Upper lobe of left lung (tissue), 6 donors: ENCODE results near the gene ZNF507. TPM values are rescaled to one million over a fixed set of nuclear protein-coding genes. Genes with fewer than 3 reads are reported as not detected.

Experiments
- ATAC-seq, 2 donors: fragments of 200-7000 bp; cut with Tn5 transposase; one replicate each; pipeline ENCODE4 v1.9.1; 2022; ENCODE audit warnings: mild to moderate bottlenecking in 2 of 2, moderate library complexity in 2 of 2; ENCODE audit not compliant: low FRiP score in 2 of 2
- DNase-seq, 2 donors: peaks; one replicate each; pipeline ENCODE4 v3.0.0-alpha.2; 2019 to 2020
- H3K27ac ChIP-seq, 4 donors: fragments of 200-600 bp; sonication (generic); one replicate each; pipeline ENCODE4 v1.5.1; 2016 to 2019
- H3K27me3 ChIP-seq, 4 donors: fragments of 200-600 bp; sonication (generic); one replicate each; pipeline ENCODE4 v1.5.1; 2017 to 2019
- H3K36me3 ChIP-seq, 4 donors: fragments of 200-600 bp; sonication (generic); one replicate each; pipeline ENCODE4 v1.5.1; 2016 to 2019
- H3K4me1 ChIP-seq, 4 donors: fragments of 200-600 bp; sonication (generic); one replicate each; pipeline ENCODE4 v1.5.1; 2018 to 2019
- H3K4me3 ChIP-seq, 4 donors: fragments of 200-600 bp; sonication (generic); one replicate each; pipeline ENCODE4 v1.5.1; 2017 to 2019; ENCODE audit warnings: mild to moderate bottlenecking in 2 of 4, moderate library complexity in 1 of 4
- H3K9me3 ChIP-seq, 4 donors: fragments of 200-600 bp; sonication (generic); one replicate each; pipeline ENCODE4 v1.5.1; 2018 to 2019
- CTCF ChIP-seq, 6 experiments: fragments of 450-650 bp in 4 of 6; fragments of 200-600 bp in 2 of 6; sonication (generic) in 2 of 6; IDR thresholded peaks; one replicate each; pipeline ENCODE4 v1.5.1; 2016 to 2019; ENCODE audit warnings: antibody characterized with exemption in 6 of 6
- EP300 ChIP-seq, 4 donors: sonication (generic); formaldehyde crosslinking; IDR thresholded peaks; one replicate each; pipeline ENCODE4 v1.5.1; 2017; ENCODE audit warnings: antibody characterized with exemption in 4 of 4, control low read depth in 2 of 4
- POLR2A ChIP-seq, 4 donors: fragments of 450-650 bp; IDR thresholded peaks; one replicate each; pipeline ENCODE4 v1.5.1; 2016 to 2017; ENCODE audit warnings: antibody characterized with exemption in 4 of 4, mild to moderate bottlenecking in 2 of 4
- POLR2AphosphoS5 ChIP-seq, 2 donors: sonication (generic); formaldehyde crosslinking; IDR thresholded peaks; one replicate each; pipeline ENCODE4 v1.5.1; 2017; ENCODE audit warnings: antibody characterized with exemption in 2 of 2
- WGBS, 2 donors: methylation state at CpG; one replicate each; pipeline ENCODE4 v1.1.5; 2017 to 2018; 5-methylcytosine and 5-hydroxymethylcytosine counted together
- total RNA-seq, 6 donors: library from RNA; depleted of rRNA in 4 of 6; stranded (reverse); fragments of >200 nt in 4 of 6; gene quantifications; one replicate each; pipeline versions ENCODE4 v1.1.0 to v1.2.1, GENCODE V29; 2016 to 2021
- donor health status: DM: no; HTN: no; CAD: no; lungs with moderate emphysema.
- donor health status: DM: no; HTN: yes; CAD: no; lungs with severe emphysema.

The ZNF507 gene
- total RNA-seq, 6 donors from 2014 or later: 13.0 to 27.2 (median 17.5) TPM

DNA sequence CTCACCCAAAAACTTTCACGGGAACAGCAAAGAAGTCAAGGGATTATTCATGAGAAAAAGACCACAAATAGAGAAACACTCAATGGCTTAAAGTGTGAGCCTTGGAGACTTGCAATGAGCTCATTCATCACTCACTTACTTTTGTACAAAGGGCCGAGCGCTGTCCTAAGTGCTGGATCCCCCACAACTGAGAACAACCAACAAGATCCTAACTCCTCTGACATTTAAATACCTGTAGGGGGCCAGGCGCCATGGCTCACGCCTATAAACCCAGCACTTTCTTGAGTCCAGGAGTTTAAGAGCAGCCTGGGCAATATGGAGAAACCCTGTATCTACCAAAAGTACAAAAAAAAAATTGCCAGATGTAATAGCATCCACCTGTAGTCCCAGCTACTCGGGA is 29.4 kb upstream of the ZNF507 start:
- ATAC-seq (no peak), DNase-seq (no peak)
- no peaks in the 10 kb centered on the region for H3K36me3 ChIP-seq
- 73 to 74% methylated on average over 6 of the region's 6 CpGs for WGBS, 2 donors
- H3K27ac ChIP-seq: no peak overlapping the region
- H3K4me1 ChIP-seq: no peaks in the 10 kb centered on the region
- no peak overlapping the region for H3K4me3 ChIP-seq
- TF ChIP-seq POLR2AphosphoS5 (IDR thresholded peaks at IDR 0.05) (no peak), CTCF (IDR thresholded peaks at IDR 0.05) (no peak), EP300 (IDR thresholded peaks at IDR 0.05) (no peak)
- no peaks in the 10 kb centered on the region for H3K27me3 ChIP-seq
- no peaks in the 10 kb centered on the region for H3K9me3 ChIP-seq

DNA sequence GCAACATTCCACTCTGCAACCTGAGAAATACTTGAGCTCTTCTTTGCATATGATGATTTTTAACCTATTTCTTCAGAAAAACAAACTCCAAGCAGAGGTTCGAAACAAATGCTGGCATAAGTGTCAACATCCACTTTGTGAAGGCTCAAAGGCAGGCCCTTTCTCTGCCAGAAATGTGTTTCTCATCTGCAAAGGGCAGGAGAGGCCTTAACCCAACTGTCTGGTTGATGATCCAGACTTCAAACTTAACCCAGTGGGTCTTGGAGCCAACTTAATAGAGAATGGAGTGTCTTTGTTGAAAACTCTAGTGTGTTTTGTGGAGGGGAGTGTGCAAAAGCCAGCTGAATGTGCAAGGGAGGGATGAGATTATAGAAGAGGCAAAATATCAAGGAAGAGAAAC is 28.3 kb upstream of the ZNF507 start:
- no peak for TF ChIP-seq POLR2AphosphoS5 (IDR thresholded peaks at IDR 0.05)
- no peak for TF ChIP-seq EP300 (IDR thresholded peaks at IDR 0.05)
- TF ChIP-seq CTCF (IDR thresholded peaks at IDR 0.05): no peak
- no peak for TF ChIP-seq POLR2A (IDR thresholded peaks at IDR 0.05)
- no peak for DNase-seq
- H3K27me3 ChIP-seq: no peaks in the 10 kb centered on the region
- H3K27ac ChIP-seq: no peak overlapping the region
- ATAC-seq: no peak
- H3K4me1 ChIP-seq: no peaks in the 10 kb centered on the region
- WGBS, 2 donors: 57 to 71% methylated on average over 1 of the region's 1 CpG
- no peaks in the 10 kb centered on the region for H3K36me3 ChIP-seq
- H3K9me3 ChIP-seq: no peaks in the 10 kb centered on the region
- no peak overlapping the region for H3K4me3 ChIP-seq

DNA sequence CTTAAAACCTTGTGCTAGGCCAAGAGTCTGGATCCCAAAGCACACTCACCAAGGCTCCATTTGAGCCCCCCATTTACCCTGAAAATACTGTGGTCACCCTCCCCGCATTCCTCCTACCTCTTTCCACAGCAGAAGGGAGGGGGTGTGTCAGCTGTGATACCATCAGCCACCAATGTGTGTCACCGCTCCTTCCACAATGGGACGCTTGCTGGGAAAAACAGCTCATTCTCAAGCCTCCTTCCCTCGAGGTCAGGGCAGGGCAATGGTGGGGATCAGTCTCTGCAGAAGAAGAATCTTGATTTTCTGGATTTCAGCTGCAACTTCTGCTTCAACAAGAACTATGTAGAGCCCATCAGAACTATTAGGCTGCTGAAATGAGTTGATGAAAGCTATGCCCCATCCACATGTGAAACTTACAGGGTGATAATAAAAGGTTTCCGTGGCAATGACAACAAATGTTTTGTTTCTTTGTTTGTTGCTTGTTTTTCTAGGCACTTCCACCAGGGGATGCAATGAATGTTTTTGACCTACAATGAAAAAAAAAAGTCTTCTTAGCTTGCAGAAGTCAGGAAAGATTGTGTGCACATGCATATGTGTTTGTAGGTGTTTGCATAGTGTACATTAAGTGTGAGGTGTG is 26.4 kb upstream of the ZNF507 start:
- Histone ChIP-seq H3K4me3 (no peak overlapping the region), H3K27ac (no peak overlapping the region), H3K9me3 (no peaks in the 10 kb centered on the region), H3K36me3 (no peaks in the 10 kb centered on the region), H3K27me3 (no peaks in the 10 kb centered on the region), H3K4me1 (no peaks in the 10 kb centered on the region)
- TF ChIP-seq EP300 (IDR thresholded peaks at IDR 0.05) (no peak), CTCF (IDR thresholded peaks at IDR 0.05) (peak in 2 of 6 experiments; percentile 18 to 33)
- no peak for ATAC-seq
- no peak for DNase-seq
- WGBS, 2 donors: 14 to 34% methylated on average over 5 of the region's 5 CpGs

- DNase-seq (no peak), ATAC-seq (peak; percentile 38 to 41)
- Histone ChIP-seq H3K27ac (no peak overlapping the region), H3K4me3 (no peak overlapping the region), H3K4me1 (no peaks in the 10 kb centered on the region), H3K9me3 (no peaks in the 10 kb centered on the region), H3K27me3 (no peaks in the 10 kb centered on the region), H3K36me3 (no peaks in the 10 kb centered on the region)
- WGBS, 2 donors: 93 to 95% methylated on average over 7 of the region's 7 CpGs
- TF ChIP-seq EP300 (IDR thresholded peaks at IDR 0.05) (no peak), POLR2A (IDR thresholded peaks at IDR 0.05) (no peak), CTCF (IDR thresholded peaks at IDR 0.05) (no peak), POLR2AphosphoS5 (IDR thresholded peaks at IDR 0.05) (no peak)
Measured at GRCh38 chr19:32322541-32322940, 22.9 kb upstream of the ZNF507 start.

DNA sequence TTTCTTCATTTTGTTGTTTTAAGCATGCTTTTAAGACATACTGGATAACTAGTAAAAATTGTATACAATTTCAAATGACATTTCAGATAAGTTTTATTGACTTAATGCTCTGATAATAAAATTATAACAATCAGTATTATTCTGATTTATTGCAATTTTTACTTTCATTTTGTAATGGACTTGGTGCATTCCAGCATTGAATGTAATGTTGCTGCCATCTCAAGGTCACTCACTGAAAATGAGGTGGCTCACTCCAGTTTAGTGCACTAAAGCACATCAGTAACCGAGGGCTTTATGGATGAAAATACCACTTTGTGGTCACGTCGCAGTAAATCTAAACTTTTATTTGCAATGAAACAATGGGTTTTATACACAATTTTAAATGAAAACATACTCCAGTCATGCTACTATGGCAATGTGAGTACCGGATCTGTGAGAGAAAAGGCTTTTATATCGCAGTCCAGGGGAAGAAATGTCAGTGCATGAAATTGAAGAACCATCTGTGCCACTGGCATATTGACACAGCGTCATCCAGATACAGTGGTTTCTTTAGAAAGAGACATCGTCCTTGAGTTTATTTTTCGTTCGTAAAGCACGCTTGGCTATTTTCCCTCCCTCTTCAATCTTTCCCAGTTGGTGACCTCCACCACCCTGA is 20.7 kb upstream of the ZNF507 start:
- no peaks in the 10 kb centered on the region for H3K4me1 ChIP-seq
- H3K27ac ChIP-seq: no peak overlapping the region
- WGBS, 2 donors: 49 to 52% methylated on average over 10 of the region's 10 CpGs
- no peaks in the 10 kb centered on the region for H3K9me3 ChIP-seq
- H3K36me3 ChIP-seq: no peaks in the 10 kb centered on the region
- ATAC-seq (no peak), DNase-seq (no peak)
- no peak for TF ChIP-seq CTCF (IDR thresholded peaks at IDR 0.05)
- TF ChIP-seq POLR2A (IDR thresholded peaks at IDR 0.05): no peak
- TF ChIP-seq POLR2AphosphoS5 (IDR thresholded peaks at IDR 0.05): no peak
- TF ChIP-seq EP300 (IDR thresholded peaks at IDR 0.05): no peak
- no peak overlapping the region for H3K4me3 ChIP-seq
- no peaks in the 10 kb centered on the region for H3K27me3 ChIP-seq
